Aorta (tissue), 5 donors: ENCODE results near the gene NOL4L. TPM values are rescaled to one million over a fixed set of nuclear protein-coding genes. Genes with fewer than 3 reads are reported as not detected.

Experiments
- ATAC-seq: fragments of 200-7000 bp; cut with Tn5 transposase; one replicate; pipeline ENCODE4 v1.9.1; 2022; ENCODE audit warnings: moderate library complexity; ENCODE audit not compliant: low FRiP score
- DNase-seq, 2 donors: peaks; one replicate each; pipeline ENCODE4 v3.0.0-alpha.2; 2020
- H3K27ac ChIP-seq, 2 donors: one replicate each; pipeline ENCODE4 v1.5.1; 2013; ENCODE audit warnings: low read length in 2 of 2, mild to moderate bottlenecking in 2 of 2, moderate library complexity in 2 of 2, control low read depth in 1 of 2, inconsistent platforms in 1 of 2, low read depth in 1 of 2
- H3K27me3 ChIP-seq, 2 donors: one replicate each; pipeline ENCODE4 v1.6.1; 2013; ENCODE audit warnings: control low read depth in 1 of 2, low read length in 1 of 2, mild to moderate bottlenecking in 1 of 2, moderate library complexity in 1 of 2; ENCODE audit not compliant: insufficient read depth in 2 of 2, control insufficient read depth in 1 of 2
- H3K36me3 ChIP-seq, 2 donors: one replicate each; pipeline ENCODE4 v1.6.1; 2013; ENCODE audit warnings: control low read depth in 1 of 2, low read length in 1 of 2, mild to moderate bottlenecking in 1 of 2; ENCODE audit not compliant: insufficient read depth in 2 of 2, control insufficient read depth in 1 of 2
- H3K4me1 ChIP-seq, 2 donors: one replicate each; pipeline ENCODE4 v1.6.1; 2013; ENCODE audit warnings: low read length in 2 of 2, control low read depth in 1 of 2, mild to moderate bottlenecking in 1 of 2, moderate library complexity in 1 of 2; ENCODE audit not compliant: insufficient read depth in 2 of 2, control insufficient read depth in 1 of 2
- H3K4me3 ChIP-seq, 2 donors: one replicate each; pipeline ENCODE4 v1.5.1; 2013; ENCODE audit warnings: low read length in 2 of 2, control low read depth in 1 of 2, mild to moderate bottlenecking in 1 of 2
- H3K9me3 ChIP-seq: one replicate; pipeline ENCODE4 v1.6.1; 2013; ENCODE audit warnings: mild to moderate bottlenecking, low read length; ENCODE audit not compliant: control insufficient read depth
- WGBS, 2 donors: extraction: QIAGEN DNeasy Blood & Tissue Kit; methylation state at CpG; one replicate each; pipeline ENCODE4 v1.1.7; 2013; 5-methylcytosine and 5-hydroxymethylcytosine counted together
- intact Hi-C, 2 donors: fragments of 100-400 bp; cut with DNase I; formaldehyde crosslinking; loops; one replicate each; pipeline versions ENCODE4 v1.14.2 to v1.15.0; 2022
- polyA plus RNA-seq, 2 donors: library from polyadenylated mRNA; stranded (reverse); fragments of 200-250 nt; gene quantifications; one replicate each; pipeline ENCODE4 v1.2.3, GENCODE V29; 2013
- total RNA-seq, 2 donors: library from RNA; stranded (reverse); fragmentation: NEBNext Ultra II Directional; extraction: Animal tissue kit (Norgen Biotek cat#: 25700); gene quantifications; one replicate each; pipeline ENCODE4 v1.2.1, GENCODE V29; 2021
- donor health status: healthy with polysubstance abuse.
- donor health status: Bipolar disorder and iron deficiency.
- donor health status: DM: no; HTN: no; CAD: no.
- donor health status: DM: no; HTN: no; CAD: no.
- donor health status: DM: yes; HTN: yes; CAD: no.

Gene NOL4L
- total and polyA plus RNA-seq, 4 donors, result 2.3 to 29.5 (median 8.0) TPM

DNA sequence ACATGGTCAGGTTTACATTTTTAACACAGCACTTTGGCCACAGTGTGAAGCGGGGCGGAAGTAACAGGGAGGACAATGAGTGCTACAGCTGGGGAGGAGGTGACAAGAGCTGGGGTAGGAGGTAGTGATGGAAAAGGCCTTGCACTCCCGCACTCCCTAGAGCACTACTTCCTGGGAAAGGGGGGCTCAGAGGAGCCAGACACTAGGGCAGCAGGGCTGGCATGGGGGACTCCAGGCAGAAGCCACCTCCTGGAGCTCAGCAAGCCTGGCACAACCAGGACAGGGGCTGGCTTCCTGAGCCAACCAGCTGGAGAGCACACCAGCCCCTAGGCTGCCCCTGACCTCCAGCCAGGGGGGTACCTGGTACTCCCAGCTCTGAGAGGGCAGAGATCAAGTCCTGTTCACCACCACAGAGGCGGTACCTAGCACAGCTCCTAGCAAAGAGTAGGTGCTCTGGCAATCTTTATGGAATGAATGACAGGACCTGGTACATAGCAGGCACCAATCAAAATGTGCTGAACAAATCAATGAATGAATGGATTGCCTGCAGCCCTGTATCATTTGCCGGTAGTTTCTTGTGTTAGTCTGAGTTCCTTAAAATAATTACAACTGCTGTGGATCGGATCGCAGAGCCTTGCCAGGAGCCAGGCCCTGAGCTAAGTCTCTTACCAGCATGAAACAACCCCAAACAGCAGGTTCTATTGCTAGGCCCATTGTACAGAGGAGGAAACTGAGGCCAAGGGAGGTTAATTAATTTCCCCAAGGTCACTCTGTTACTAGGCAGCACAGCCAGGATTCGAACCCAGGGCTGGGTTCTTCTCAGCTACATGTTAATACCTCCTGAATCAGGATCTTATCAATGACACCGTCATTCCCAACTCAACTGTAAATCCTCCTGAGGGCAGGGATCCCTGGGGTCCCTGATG, 15.5 kb downstream of the NOL4L start:
- no peak overlapping the region for H3K27ac ChIP-seq
- DNase-seq (no peak), ATAC-seq (no peak)
- intact Hi-C loops, result no loop called here
- 95 to 96% methylated on average over 9 of the region's 9 CpGs for WGBS, 2 donors
- no peaks in the 10 kb centered on the region for H3K36me3 ChIP-seq
- no peaks in the 10 kb centered on the region for H3K4me1 ChIP-seq
- H3K27me3 ChIP-seq, result no peaks in the 10 kb centered on the region
- H3K4me3 ChIP-seq, result no peak overlapping the region
- H3K9me3 ChIP-seq, result no peaks in the 10 kb centered on the region

DNA sequence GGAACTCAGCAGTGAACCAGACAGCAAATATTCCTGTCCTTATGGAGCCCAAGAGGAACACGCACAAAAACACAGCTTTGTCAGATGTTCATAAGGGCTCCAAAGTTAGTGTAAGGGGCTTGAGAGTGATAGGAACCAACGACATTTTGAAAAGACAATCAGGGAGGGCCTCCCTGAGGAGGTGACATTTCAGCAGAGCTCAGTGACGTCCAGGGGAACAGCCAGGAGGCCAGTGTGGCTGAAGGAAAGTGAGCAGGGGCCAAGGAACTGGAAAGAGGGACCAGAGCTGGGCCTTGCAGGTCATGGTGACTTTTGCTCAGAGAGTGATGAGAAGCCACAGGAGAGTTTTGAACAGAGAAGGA, 16.1 kb downstream of the NOL4L start:
- Histone ChIP-seq H3K4me3 (no peak overlapping the region), H3K27ac (no peak overlapping the region), H3K36me3 (no peaks in the 10 kb centered on the region), H3K4me1 (no peaks in the 10 kb centered on the region), H3K27me3 (no peaks in the 10 kb centered on the region), H3K9me3 (no peaks in the 10 kb centered on the region)
- no peak for ATAC-seq
- intact Hi-C loops, result no loop called here
- whole genome bisulfite sequencing, 2 donors, result 85 to 88% methylated on average over 3 of the region's 3 CpGs
- no peak for DNase-seq

DNA sequence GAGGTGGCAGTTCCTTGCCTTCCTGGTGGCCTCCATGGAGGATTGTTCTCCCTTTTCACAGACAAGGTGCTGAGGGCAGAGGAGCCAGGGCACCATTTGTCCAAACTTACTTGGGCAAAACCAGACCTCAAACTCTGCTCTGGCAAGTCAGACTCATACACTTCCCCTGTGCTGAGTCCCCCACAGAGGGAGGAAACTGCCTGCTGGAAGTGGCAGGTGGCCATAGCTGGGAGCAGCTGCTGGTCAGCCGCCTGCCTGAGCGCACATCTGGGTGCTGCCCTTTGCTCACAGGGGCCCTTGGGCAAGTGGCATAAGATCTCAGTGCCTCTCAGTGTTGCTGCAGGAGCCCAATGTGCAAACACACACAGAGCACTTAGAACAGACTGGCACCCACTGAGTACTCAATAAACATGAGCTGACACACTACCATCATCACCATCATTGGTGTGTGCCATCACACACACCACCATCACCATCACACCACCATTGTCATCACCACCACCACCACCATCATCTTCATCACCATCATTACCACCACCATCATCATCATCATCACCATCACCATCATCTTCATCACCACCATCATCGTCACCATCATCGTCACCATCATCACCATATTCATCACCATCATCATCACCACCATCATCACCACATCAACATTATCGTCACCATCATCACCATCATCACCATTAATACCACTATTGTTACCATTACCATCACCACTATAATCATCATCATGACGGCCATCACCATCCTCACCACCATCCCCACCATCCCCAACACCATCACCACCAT, 17.6 kb downstream of the NOL4L start:
- H3K4me1 ChIP-seq, result no peaks in the 10 kb centered on the region
- DNase-seq, result no peak
- no peaks in the 10 kb centered on the region for H3K27me3 ChIP-seq
- H3K36me3 ChIP-seq, result no peaks in the 10 kb centered on the region
- no peaks in the 10 kb centered on the region for H3K9me3 ChIP-seq
- intact Hi-C loops, result no loop called here
- ATAC-seq, result no peak
- 91 to 93% methylated on average over 6 of the region's 6 CpGs for WGBS, 2 donors
- no peak overlapping the region for H3K27ac ChIP-seq
- no peak overlapping the region for H3K4me3 ChIP-seq

DNA sequence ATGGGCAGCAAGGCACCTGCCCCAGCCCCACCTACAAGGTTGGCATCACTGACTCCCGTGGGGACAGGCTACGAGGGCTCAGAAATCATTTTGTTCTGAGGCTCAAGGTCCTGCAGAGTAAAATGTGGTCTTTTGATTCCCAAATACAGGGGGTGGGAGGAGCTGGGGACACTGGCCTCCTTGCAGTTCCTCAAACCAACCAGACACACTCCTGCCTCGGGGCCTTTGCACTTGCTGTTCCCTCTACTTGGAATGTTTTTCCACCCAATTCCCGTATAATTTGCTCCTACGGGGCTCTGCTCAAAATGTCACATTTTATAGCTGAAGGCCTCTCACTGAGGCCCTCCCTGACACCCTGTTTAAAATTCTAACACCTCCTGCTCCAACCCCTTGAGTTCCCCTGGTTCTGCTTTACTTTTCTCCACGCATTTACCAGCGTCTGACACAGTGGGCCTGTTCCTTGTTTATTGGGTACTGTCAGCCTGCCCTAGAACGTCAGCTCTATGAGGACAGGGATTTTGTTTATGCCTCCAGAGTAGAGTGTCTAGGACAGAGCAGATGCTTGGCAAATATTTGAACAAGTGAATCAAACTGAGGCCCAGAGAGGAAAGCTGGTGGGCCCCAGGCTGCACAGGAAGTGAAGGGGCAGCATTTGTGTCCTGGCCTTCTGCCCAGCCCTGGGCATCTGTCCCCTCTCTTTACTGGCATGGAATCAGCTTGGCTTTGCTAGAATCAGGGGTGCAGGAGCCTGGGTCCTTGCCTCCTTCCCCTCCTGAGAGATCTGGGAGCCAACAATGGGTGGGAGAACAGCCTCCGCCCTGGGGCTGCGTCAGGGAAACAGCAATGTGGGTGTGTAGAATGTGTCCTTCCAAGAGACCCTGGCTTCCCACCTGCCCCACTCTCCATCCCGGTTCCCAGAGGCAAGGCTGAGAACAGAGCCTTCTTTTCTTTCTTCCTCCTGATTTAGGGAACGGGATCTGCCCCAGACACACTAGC, 18.5 kb downstream of the NOL4L start:
- ATAC-seq (no peak), DNase-seq (no peak)
- H3K27me3 ChIP-seq, result no peaks in the 10 kb centered on the region
- H3K9me3 ChIP-seq, result no peaks in the 10 kb centered on the region
- H3K4me1 ChIP-seq, result no peaks in the 10 kb centered on the region
- intact Hi-C loops, result no loop called here
- H3K4me3 ChIP-seq, result no peak overlapping the region
- H3K36me3 ChIP-seq, result no peaks in the 10 kb centered on the region
- H3K27ac ChIP-seq, result no peak overlapping the region
- WGBS, 2 donors, result 87 to 92% methylated on average over 12 of the region's 12 CpGs

DNA sequence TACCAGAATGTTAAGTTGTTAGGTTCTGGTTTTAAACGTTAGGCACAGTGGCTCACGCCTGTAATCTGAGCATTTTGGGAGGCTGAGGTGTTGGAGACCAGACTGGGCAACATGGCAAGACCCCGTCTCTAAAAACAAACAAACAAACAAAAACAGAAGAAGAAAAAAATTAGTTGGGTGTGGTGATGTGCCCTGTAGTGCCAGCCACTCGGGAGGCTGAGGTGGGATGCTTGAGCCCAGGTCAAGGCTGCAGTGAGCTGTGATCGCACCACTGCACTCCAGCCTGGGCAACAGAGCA, 19.4 kb downstream of the NOL4L start:
- DNase-seq (no peak), ATAC-seq (no peak)
- Histone ChIP-seq H3K36me3 (no peaks in the 10 kb centered on the region), H3K4me3 (no peak overlapping the region), H3K27me3 (no peaks in the 10 kb centered on the region), H3K27ac (no peak overlapping the region), H3K4me1 (no peaks in the 10 kb centered on the region), H3K9me3 (no peaks in the 10 kb centered on the region)
- WGBS, 2 donors, result 95% methylated on average over 5 of the region's 5 CpGs
- intact Hi-C loops, result no loop called here

DNA sequence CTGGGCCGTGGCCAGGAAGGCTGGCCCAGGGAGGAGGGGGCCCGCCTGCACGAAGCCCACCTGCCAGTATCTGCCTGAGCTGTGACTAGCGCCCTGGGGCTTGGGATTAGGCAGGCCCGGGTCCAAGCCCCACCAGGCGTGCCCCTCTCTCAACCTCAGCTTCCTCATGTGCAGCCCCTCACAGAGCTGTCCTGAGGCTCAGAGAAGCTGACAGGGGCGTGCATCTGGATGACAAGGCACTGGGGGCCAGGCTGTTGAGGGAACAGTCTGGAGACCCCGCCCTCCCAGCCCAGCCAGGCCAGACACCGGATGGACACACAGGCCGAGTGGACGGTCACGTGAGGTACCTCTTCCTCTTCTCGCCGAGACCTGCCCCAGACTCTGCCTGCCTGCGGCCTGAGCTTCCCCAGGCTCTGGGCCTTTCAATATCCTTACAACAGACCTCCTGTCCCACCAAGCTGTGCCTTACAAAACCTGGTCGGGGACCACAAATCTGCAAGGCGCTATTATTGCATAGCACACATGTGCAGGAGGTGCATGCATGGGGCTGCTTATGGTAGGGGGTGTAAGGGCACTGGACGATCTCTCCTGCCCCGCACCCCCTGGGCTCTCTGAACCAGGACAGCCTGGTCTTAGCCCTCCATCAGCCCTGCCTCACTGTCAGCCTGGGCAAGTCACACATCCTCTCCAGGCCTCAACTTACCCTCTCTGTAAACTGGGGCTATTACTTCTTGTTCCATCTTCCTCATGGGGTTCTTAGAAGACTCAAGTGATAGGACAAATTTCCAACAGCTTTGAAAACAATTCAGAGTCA, 20.0 kb downstream of the NOL4L start:
- intact Hi-C loops, result no loop called here
- peak in 1 of 2 donors; percentile 88 for DNase-seq
- H3K27me3 ChIP-seq, result no peaks in the 10 kb centered on the region
- no peak overlapping the region for H3K4me3 ChIP-seq
- H3K27ac ChIP-seq, result no peak overlapping the region
- no peaks in the 10 kb centered on the region for H3K36me3 ChIP-seq
- ATAC-seq, result no peak
- WGBS, 2 donors, result 84 to 90% methylated on average over 19 of the region's 19 CpGs
- H3K4me1 ChIP-seq, result no peaks in the 10 kb centered on the region
- H3K9me3 ChIP-seq, result no peaks in the 10 kb centered on the region

DNA sequence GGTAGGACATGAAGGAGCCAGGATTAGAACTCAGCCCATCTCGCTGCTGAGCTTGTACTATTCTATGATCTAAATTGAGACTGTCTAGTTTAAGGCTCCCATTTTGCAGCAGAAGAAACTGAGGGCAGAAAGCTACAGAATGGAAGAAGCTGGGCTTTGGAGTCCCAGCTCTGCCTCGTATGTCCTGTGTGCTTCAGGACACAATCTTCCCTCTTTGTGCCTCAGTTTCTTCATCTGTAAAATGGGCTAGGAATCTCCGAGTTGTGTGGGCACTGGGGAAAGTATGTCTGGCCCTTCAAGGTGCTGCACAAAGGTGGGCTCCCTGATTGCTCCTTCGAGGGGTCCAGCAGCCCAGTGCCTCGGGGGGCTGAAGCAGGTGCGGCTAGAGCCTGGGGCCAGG, 20.7 kb downstream of the NOL4L start:
- H3K27ac ChIP-seq, result no peak overlapping the region
- H3K9me3 ChIP-seq, result no peaks in the 10 kb centered on the region
- DNase-seq (no peak), ATAC-seq (no peak)
- no peaks in the 10 kb centered on the region for H3K27me3 ChIP-seq
- no peak overlapping the region for H3K4me3 ChIP-seq
- WGBS, 2 donors, result 95% methylated on average over 6 of the region's 6 CpGs
- intact Hi-C loops, result no loop called here
- H3K36me3 ChIP-seq, result no peaks in the 10 kb centered on the region
- no peaks in the 10 kb centered on the region for H3K4me1 ChIP-seq
